ENCODE data around the gene ZNF490.
A peak's percentile ranks its signal among the peaks of the same experiment; 100 is the strongest.
"Not testable (repeated sequence)": the region's sequence is repeated elsewhere in the genome, so short reads cannot be mapped to it uniquely, and the experiment has no call there.

The ZNF490 gene

GRCh38 chr19:12621253-12622024, 10.8 kb upstream of the ZNF490 start:
- DNase-seq, result not testable (repeated sequence)

GRCh38 chr19:12617646-12618045, 7.0 kb upstream of the ZNF490 start:
- no peak for DNase-seq

- DNase-seq, result no peak
Measured at GRCh38 chr19:12611361-12611699, 717 bp upstream of the ZNF490 start.

GRCh38 chr19:12607631-12608030, 3.0 kb downstream of the ZNF490 start:
- DNase-seq, result no peak

GRCh38 chr19:12606796-12607195, 3.8 kb downstream of the ZNF490 start:
- DNase-seq, result no peak

- peak; percentile 55 for DNase-seq
Measured at GRCh38 chr19:12603714-12604113, 6.9 kb downstream of the ZNF490 start.

- no peak for DNase-seq
Measured at GRCh38 chr19:12597594-12597993, 13.0 kb downstream of the ZNF490 start.

- DNase-seq, result no peak
Measured at GRCh38 chr19:12596927-12597548, 13.6 kb downstream of the ZNF490 start.

GRCh38 chr19:12596485-12596884, 14.1 kb downstream of the ZNF490 start:
- DNase-seq, result no peak

- DNase-seq, result no peak
Measured at GRCh38 chr19:12581100-12581499, 29.5 kb downstream of the ZNF490 start.

- DNase-seq, result no peak
Measured at GRCh38 chr19:12580180-12580694, 30.4 kb downstream of the ZNF490 start.

- DNase-seq, result no peak
Measured at GRCh38 chr19:12578641-12579040, 32.0 kb downstream of the ZNF490 start.

- DNase-seq, result no peak
Measured at GRCh38 chr19:12574036-12574435, 36.6 kb downstream of the ZNF490 start.

- DNase-seq, result no peak
Measured at GRCh38 chr19:12567951-12568350, 42.7 kb downstream of the ZNF490 start.

- not testable (repeated sequence) for DNase-seq
Measured at GRCh38 chr19:12566380-12566779, 44.2 kb downstream of the ZNF490 start.

- DNase-seq, result peak; percentile 94
Measured at GRCh38 chr19:12564016-12564664, 46.5 kb downstream of the ZNF490 start.

- DNase-seq, result no peak
Measured at GRCh38 chr19:12555456-12555930, 55.1 kb downstream of the ZNF490 start.

- DNase-seq, result peak; percentile 92
Measured at GRCh38 chr19:12551060-12551832, 59.4 kb downstream of the ZNF490 start, which contains the start of gene ZNF564. ZNF564 (minus strand) TSS chr19:12551482; CDS start chr19:12551332, 150 bp downstream.

GRCh38 chr19:12546903-12547302, 63.7 kb downstream of the ZNF490 start:
- DNase-seq, result no peak

GRCh38 chr19:12546068-12546467, 64.5 kb downstream of the ZNF490 start:
- DNase-seq, result no peak

- DNase-seq, result no peak
Measured at GRCh38 chr19:12545267-12545666, 65.3 kb downstream of the ZNF490 start.

- no peak for DNase-seq
Measured at GRCh38 chr19:12544401-12544876, 66.2 kb downstream of the ZNF490 start.

- no peak for DNase-seq
Measured at GRCh38 chr19:12543855-12544254, 66.8 kb downstream of the ZNF490 start.
